HEK293T (cell line): ENCODE results near the gene CACNG6.

Source experiments
- CTCF ChIA-PET: fragments of 350-600 bp; formaldehyde crosslinking; extraction: SDS; loops from one replicate; lab custom pipeline; 2021; ENCODE audit warnings: antibody characterized with exemption, inconsistent platforms; lab: Yijun Ruan, JAX
- POLR2A ChIA-PET: fragments of 350-600 bp; formaldehyde crosslinking; extraction: SDS; loops from one replicate; lab custom pipeline; 2020; ENCODE audit warnings: antibody characterized with exemption, inconsistent platforms; lab: Yijun Ruan, JAX
- DNase-seq: peaks from one replicate; pipeline ENCODE4 v3.0.0; 2012; ENCODE audit warnings: mixed read lengths; ENCODE audit errors: extremely low spot score
- ARNT ChIP-seq: fragments of 450-650 bp; IDR thresholded peaks from 2 replicates; pipeline ENCODE4 v1.6.1; 2017; ENCODE audit warnings: mild to moderate bottlenecking
- BHLHE40 ChIP-seq: fragments of 450-650 bp; IDR thresholded peaks from 2 replicates; pipeline ENCODE4 v1.6.1; 2016; ENCODE audit warnings: mild to moderate bottlenecking, moderate library complexity, borderline replicate concordance
- CTBP1 ChIP-seq: fragments of 450-650 bp; IDR thresholded peaks from 2 replicates; pipeline ENCODE4 v1.6.1; 2016; ENCODE audit warnings: borderline replicate concordance
- ELF4 ChIP-seq: fragments of 450-650 bp; IDR thresholded peaks from 2 replicates; pipeline ENCODE4 v1.6.1; 2017; ENCODE audit warnings: antibody characterized with exemption
- FOXA1 ChIP-seq: fragments of 450-650 bp; IDR thresholded peaks from 2 replicates; pipeline ENCODE4 v1.6.1; 2016; ENCODE audit warnings: mild to moderate bottlenecking
- FOXK2 ChIP-seq: fragments of 450-650 bp; IDR thresholded peaks from 2 replicates; pipeline ENCODE4 v1.6.1; 2016; ENCODE audit warnings: mild to moderate bottlenecking
- FOXM1 ChIP-seq: fragments of 450-650 bp; IDR thresholded peaks from 2 replicates; pipeline ENCODE4 v1.6.1; 2017; ENCODE audit warnings: mild to moderate bottlenecking, borderline replicate concordance
- HDGF ChIP-seq: fragments of 450-650 bp; IDR thresholded peaks from 2 replicates; pipeline ENCODE4 v1.6.1; 2017; ENCODE audit warnings: antibody characterized with exemption, borderline replicate concordance
- L3MBTL2 ChIP-seq: fragments of 450-650 bp; conservative IDR thresholded peaks from 2 replicates; pipeline ENCODE4 v1.6.1; 2016; ENCODE audit warnings: mild to moderate bottlenecking
- LEF1 ChIP-seq: fragments of 450-650 bp; IDR thresholded peaks from 2 replicates; pipeline ENCODE4 v1.6.1; 2017; ENCODE audit warnings: mild to moderate bottlenecking, borderline replicate concordance
- NFRKB ChIP-seq: fragments of 450-650 bp; IDR thresholded peaks from 2 replicates; pipeline ENCODE4 v1.6.1; 2016; ENCODE audit warnings: mild to moderate bottlenecking, moderate library complexity
- SP1 ChIP-seq: fragments of 450-650 bp; IDR thresholded peaks from 2 replicates; pipeline ENCODE4 v1.6.1; 2017
- SUZ12 ChIP-seq: fragments of 450-650 bp; IDR thresholded peaks from 2 replicates; pipeline ENCODE4 v1.6.1; 2016; ENCODE audit warnings: mild to moderate bottlenecking
- TARDBP ChIP-seq: fragments of 450-650 bp; IDR thresholded peaks from 2 replicates; pipeline ENCODE4 v1.6.1; 2016
- ZNF384 ChIP-seq: fragments of 450-650 bp; IDR thresholded peaks from 2 replicates; pipeline ENCODE4 v1.6.1; 2016
- TF ChIP-seq, protein P1 (sequence below): fragments of 450-650 bp; IDR thresholded peaks from 2 replicates; pipeline ENCODE4 v1.6.1; 2016

Gene CACNG6

DNA sequence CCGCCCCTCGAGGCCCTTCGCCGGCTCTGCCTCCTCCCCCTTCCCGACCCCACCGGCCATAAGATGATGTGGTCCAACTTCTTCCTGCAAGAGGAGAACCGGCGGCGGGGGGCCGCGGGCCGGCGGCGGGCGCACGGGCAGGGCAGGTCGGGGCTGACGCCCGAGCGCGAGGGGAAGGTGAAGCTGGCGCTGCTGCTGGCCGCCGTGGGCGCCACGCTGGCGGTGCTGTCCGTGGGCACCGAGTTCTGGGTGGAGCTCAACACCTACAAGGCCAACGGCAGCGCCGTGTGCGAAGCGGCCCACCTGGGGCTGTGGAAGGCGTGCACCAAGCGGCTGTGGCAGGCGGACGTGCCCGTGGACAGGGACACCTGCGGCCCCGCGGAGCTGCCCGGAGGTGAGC is 1.4 kb downstream of the CACNG6 start:
- ChIA-PET CTCF (no interaction called here), POLR2A (interaction anchor here (3.2 kb wide), 1 partner anchor 12 kb away, joined by 18 read pairs; no protein-coding TSS in a partner anchor)
- no peak for DNase-seq
- TF ChIP-seq NFRKB (no peak), SUZ12 (no peak)

DNA sequence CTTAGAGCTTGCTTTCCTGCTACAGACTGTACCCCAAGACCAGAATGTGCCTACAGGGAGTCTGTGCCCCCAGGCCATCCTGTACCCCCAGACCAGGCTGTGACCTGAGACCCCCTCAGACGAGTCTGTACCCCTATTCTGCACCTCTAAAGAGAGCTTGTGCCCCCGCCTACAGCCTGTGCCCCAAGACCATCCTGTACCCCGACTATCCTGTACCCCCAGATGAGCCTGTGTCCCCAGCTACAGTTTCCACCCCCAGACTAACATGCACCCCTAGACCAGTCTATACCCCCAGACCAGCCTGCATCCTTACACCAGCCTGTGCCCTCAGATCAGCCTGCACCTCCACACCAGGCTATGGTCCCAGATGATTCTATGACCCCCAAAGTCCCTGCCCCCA is 2.0 kb downstream of the CACNG6 start:
- CTCF ChIA-PET = no interaction called here
- no peak for TF ChIP-seq ELF4
- TF ChIP-seq L3MBTL2 = no peak
- no peak for TF ChIP-seq HDGF
- TF ChIP-seq SUZ12 = no peak
- TF ChIP-seq SP1 = no peak
- DNase-seq = no peak
- POLR2A ChIA-PET = interaction anchor here (3.2 kb wide), 1 partner anchor 13 kb away, joined by 18 read pairs; no protein-coding TSS in a partner anchor

DNA sequence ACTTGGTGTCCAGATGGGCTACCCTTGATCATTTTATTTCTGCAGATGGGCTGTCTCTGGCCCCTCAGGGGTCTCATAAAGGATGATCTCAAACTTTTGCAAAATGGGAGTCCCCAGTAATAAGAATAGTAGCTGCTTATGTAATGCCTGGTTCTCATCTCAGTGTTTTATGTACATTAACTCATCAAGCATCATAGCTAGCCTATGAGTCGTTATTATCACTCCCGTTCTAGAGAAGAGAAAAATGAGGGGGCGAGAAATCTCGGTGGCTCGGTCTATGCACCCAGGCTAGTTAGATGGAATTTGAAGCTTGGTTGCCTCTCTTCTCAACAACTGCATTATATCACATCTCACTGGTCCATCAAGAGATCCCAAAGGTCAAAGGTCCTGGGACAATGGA is 3.4 kb downstream of the CACNG6 start:
- CTCF ChIA-PET = no interaction called here
- DNase-seq = no peak
- POLR2A ChIA-PET = no interaction called here
- TF ChIP-seq ELF4 (no peak), CTBP1 (no peak), FOXK2 (no peak), ARNT (no peak), ZNF384 (no peak), SUZ12 (no peak), FOXM1 (no peak), HDGF (no peak), NFRKB (no peak), FOXA1 (no peak), SP1 (no peak), L3MBTL2 (no peak), BHLHE40 (no peak), TARDBP (no peak), LEF1 (no peak)
- TF ChIP-seq, protein P1, sequence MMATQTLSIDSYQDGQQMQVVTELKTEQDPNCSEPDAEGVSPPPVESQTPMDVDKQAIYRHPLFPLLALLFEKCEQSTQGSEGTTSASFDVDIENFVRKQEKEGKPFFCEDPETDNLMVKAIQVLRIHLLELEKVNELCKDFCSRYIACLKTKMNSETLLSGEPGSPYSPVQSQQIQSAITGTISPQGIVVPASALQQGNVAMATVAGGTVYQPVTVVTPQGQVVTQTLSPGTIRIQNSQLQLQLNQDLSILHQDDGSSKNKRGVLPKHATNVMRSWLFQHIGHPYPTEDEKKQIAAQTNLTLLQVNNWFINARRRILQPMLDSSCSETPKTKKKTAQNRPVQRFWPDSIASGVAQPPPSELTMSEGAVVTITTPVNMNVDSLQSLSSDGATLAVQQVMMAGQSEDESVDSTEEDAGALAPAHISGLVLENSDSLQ = no peak

DNA sequence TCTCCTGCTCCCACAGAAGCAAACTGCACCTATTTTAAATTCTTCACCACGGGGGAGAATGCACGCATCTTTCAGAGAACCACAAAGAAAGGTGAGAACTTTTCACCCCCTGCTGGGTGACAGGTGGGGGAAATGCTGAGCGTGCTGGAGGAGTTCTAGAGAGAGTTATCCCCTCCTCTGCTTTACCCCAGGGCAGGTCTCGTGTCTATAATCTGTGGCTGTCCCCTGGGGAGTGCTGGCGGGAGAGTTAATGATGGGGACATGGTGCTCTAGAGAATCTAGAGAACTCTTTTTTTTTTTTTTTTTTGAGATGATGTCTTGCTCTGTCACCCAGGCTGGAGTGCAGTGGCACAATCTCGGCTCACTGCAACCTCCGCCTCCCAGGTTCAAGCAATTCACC is 6.8 kb downstream of the CACNG6 start:
- ChIA-PET POLR2A (interaction anchor here (1.9 kb wide), 1 partner anchor 18 kb away, joined by 7 read pairs; no protein-coding TSS in a partner anchor), CTCF (no interaction called here)
- DNase-seq = no peak
- TF ChIP-seq SP1 (no peak), L3MBTL2 (no peak), TARDBP (no peak), NFRKB (no peak), HDGF (no peak), FOXK2 (no peak), BHLHE40 (no peak), ARNT (no peak), FOXM1 (no peak), ZNF384 (no peak), LEF1 (no peak), ELF4 (no peak), FOXA1 (no peak)

DNA sequence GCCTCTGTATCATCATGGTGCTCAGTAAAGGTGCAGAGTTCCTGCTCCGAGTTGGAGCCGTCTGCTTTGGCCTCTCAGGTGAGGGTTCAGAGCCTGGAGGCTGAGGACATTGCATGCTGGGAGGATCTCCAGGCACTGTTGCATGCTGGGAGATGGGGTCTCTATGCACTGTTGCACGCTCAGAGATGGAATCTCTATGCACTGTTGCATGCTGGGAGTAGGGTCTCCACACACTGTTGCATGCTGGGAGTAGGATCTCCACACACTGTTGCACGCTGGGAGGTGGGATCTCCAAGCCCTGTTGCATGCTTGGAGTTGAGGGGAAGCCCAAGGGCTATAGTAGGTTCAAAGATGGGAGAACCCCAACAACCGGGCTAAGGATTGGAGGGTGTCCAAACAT is 8.3 kb downstream of the CACNG6 start:
- POLR2A ChIA-PET = no interaction called here
- CTCF ChIA-PET = no interaction called here

DNA sequence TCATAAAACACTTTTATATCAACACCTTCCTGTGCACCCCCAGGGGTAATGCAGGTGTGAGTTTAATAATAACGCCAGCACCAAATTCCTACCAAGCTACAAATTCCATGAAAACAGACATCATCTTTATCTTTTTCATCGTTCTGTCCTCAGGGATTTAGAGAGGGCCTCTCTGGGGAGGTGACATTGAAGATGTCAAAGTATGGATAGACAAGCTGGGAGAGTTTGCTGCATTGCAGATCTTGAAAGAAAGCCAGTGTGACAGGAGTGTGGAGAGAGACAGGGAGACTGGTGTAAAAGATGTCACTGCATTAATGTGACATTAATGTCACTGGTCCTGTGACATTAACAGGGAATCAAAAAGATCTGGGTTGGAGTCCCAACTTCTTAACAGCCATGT is 10.1 kb downstream of the CACNG6 start:
- POLR2A ChIA-PET = interaction anchor here (1.5 kb wide), 1 partner anchor 21 kb away, joined by 5 read pairs; no protein-coding TSS in a partner anchor
- TF ChIP-seq FOXA1 (no peak), BHLHE40 (no peak), L3MBTL2 (no peak), TARDBP (no peak), ELF4 (no peak), SUZ12 (no peak), CTBP1 (no peak), FOXM1 (no peak), FOXK2 (no peak), HDGF (no peak), SP1 (no peak), ARNT (no peak), NFRKB (no peak), LEF1 (no peak), ZNF384 (no peak)
- TF ChIP-seq, protein P1 = no peak
- no peak for DNase-seq
- CTCF ChIA-PET = no interaction called here

More for the DNA sequence above, 8.3 kb downstream of the CACNG6 start:
- no peak for DNase-seq
- TF ChIP-seq CTBP1 (no peak), SUZ12 (no peak), L3MBTL2 (no peak), BHLHE40 (no peak), FOXM1 (no peak), FOXA1 (no peak), ARNT (no peak), FOXK2 (no peak), LEF1 (no peak)
- TF ChIP-seq, protein P1 = no peak
